Endothelial cell of umbilical vein (primary cell): ENCODE measurements around the gene HNMT. TPM values are rescaled to one million over a fixed set of nuclear protein-coding genes. Genes with fewer than 3 reads are reported as not detected.

Experiments
- BruUV-seq: library from RNA; stranded (reverse); fragments of 400-500 nt; replicated peaks from 2 replicates; lab custom pipeline; 2021; lab: Mats Ljungman, UMichigan
- CTCF ChIA-PET: fragments of 300-600, 350-600 bp; sonication (Branson Sonifier 250); formaldehyde crosslinking; loops from one replicate; lab custom pipeline; 2021; ENCODE audit warnings: antibody characterized with exemption, inconsistent platforms; lab: Charles Lee
- POLR2A ChIA-PET: fragments of 300-600, 350-600 bp; sonication (Branson Sonifier 250); formaldehyde crosslinking; loops from one replicate; lab custom pipeline; 2021; ENCODE audit warnings: antibody characterized with exemption, inconsistent platforms; lab: Charles Lee
- DNase-seq: peaks from one replicate; pipeline ENCODE4 v3.0.0-alpha.2; 2011; ENCODE audit warnings: low read depth, low spot score
- FAIRE-seq: peaks from 2 replicates; lab custom pipeline; 2011; peaks lifted over from hg19 to GRCh38; lab: Jason Lieb, UNC
- H2AFZ ChIP-seq: 2 replicates; pipeline ENCODE4 v1.6.0; 2012; ENCODE audit warnings: low read depth, low read length, control low read depth, inconsistent platforms
- H3K27ac ChIP-seq: 2 replicates; pipeline ENCODE4 v1.5.1; 2011; ENCODE audit warnings: low read depth, mild to moderate bottlenecking, control low read depth, low read length, moderate library complexity; ENCODE audit not compliant: insufficient read depth
- H3K27me3 ChIP-seq, 2 experiments: 2 replicates each; pipeline versions ENCODE4 v1.6.0 to v1.6.1; 2011; ENCODE audit warnings: low read length in 2 of 2, mixed read lengths in 1 of 2; ENCODE audit not compliant: control insufficient read depth in 2 of 2, insufficient read depth in 2 of 2
- H3K36me3 ChIP-seq, 2 experiments: 2 replicates in 1 of 2; 3 replicates in 1 of 2; pipeline ENCODE4 v1.5.1; 2011; ENCODE audit warnings: low read length in 2 of 2, mild to moderate bottlenecking in 1 of 2, moderate library complexity in 1 of 2; ENCODE audit not compliant: control insufficient read depth in 2 of 2, insufficient read depth in 2 of 2; ENCODE audit errors: extremely low read depth in 1 of 2
- H3K4me1 ChIP-seq: 3 replicates; pipeline ENCODE4 v1.5.1; 2011; ENCODE audit warnings: mild to moderate bottlenecking, low read length; ENCODE audit not compliant: control insufficient read depth, insufficient read depth; ENCODE audit errors: extremely low read depth
- H3K4me2 ChIP-seq: 2 replicates; pipeline ENCODE4 v1.6.1; 2011; ENCODE audit warnings: low read length, control low read depth, mixed read lengths; ENCODE audit not compliant: insufficient read depth
- H3K4me3 ChIP-seq, 3 experiments: fragments of 200-600 bp in 1 of 3; sonication (generic), shearing (Covaris generic) in 1 of 3; replicated peaks in 1 of 3; 2 replicates each; pipeline ENCODE4 v1.5.1; 2011 to 2016; ENCODE audit warnings: control low read depth in 3 of 3, low read length in 3 of 3, mild to moderate bottlenecking in 2 of 3, inconsistent platforms in 1 of 3, low read depth in 1 of 3, moderate library complexity in 1 of 3; ENCODE audit not compliant: insufficient read depth in 1 of 3
- H3K79me2 ChIP-seq: 2 replicates; pipeline ENCODE4 v1.6.0; 2012; ENCODE audit warnings: low read length, inconsistent platforms; ENCODE audit not compliant: control insufficient read depth, insufficient read depth
- H3K9ac ChIP-seq: replicated peaks from 2 replicates; pipeline ENCODE3; 2011; ENCODE audit warnings: low read length, control low read depth; ENCODE audit not compliant: insufficient read depth; ENCODE audit errors: extremely low read depth
- H3K9me1 ChIP-seq: replicated peaks from 3 replicates; pipeline ENCODE4 v1.6.0; 2011; ENCODE audit warnings: mild to moderate bottlenecking, low read length; ENCODE audit not compliant: control insufficient read depth, insufficient read depth; ENCODE audit errors: extremely low read depth
- H3K9me3 ChIP-seq: replicated peaks from 2 replicates; pipeline ENCODE4 v1.5.1; 2012; ENCODE audit warnings: low read length, inconsistent platforms; ENCODE audit not compliant: control insufficient read depth, insufficient read depth
- H4K20me1 ChIP-seq: replicated peaks from 2 replicates; pipeline ENCODE3; 2011; ENCODE audit warnings: mild to moderate bottlenecking, low read length; ENCODE audit not compliant: control insufficient read depth, insufficient read depth; ENCODE audit errors: extremely low read depth
- CTCF ChIP-seq, 2 donors: IDR thresholded peaks; 1 replicate in 1 of 2; 2 replicates in 1 of 2; pipeline ENCODE4 v1.5.1; 2011; ENCODE audit warnings: low read length in 2 of 2, mild to moderate bottlenecking in 2 of 2, moderate library complexity in 2 of 2, control low read depth in 1 of 2, inconsistent platforms in 1 of 2, low read depth in 1 of 2; ENCODE audit not compliant: insufficient read depth in 1 of 2; ENCODE audit errors: extremely low read depth in 1 of 2
- EZH2 ChIP-seq: IDR thresholded peaks from 2 replicates; pipeline ENCODE4 v1.6.1; 2012; ENCODE audit warnings: borderline replicate concordance, low read depth, mild to moderate bottlenecking, moderate library complexity, low read length, inconsistent platforms; ENCODE audit not compliant: severe bottlenecking
- FOS ChIP-seq: IDR thresholded peaks from 2 replicates; pipeline ENCODE4 v1.6.1; 2011; ENCODE audit warnings: mild to moderate bottlenecking, low read length, moderate library complexity, borderline replicate concordance; ENCODE audit not compliant: insufficient read depth
- JUN ChIP-seq: IDR thresholded peaks from 2 replicates; pipeline ENCODE4 v1.6.1; 2011; ENCODE audit warnings: borderline replicate concordance, low read depth; ENCODE audit not compliant: insufficient read length, insufficient read depth
- MYC ChIP-seq: IDR thresholded peaks from one replicate; pipeline ENCODE4 v1.6.1; 2011; ENCODE audit warnings: mild to moderate bottlenecking, low read depth, low read length
- POLR2A ChIP-seq: IDR thresholded peaks from 2 replicates; pipeline ENCODE4 v1.6.1; 2012; ENCODE audit warnings: low read depth, mild to moderate bottlenecking, control low read depth, low read length
- dilution Hi-C: fragments of 300-500 bp; cut with MboI; formaldehyde crosslinking; loops from one replicate; pipeline ENCODE4 v1.15.0; 2019; ENCODE audit warnings: low sequenced_read_pairs; ENCODE audit not compliant: extremely low pct_ligation_motif_present
- intact Hi-C: fragments of 100-400 bp; cut with micrococcal nuclease; formaldehyde crosslinking; loops from one replicate; pipeline ENCODE4 v1.10.0; 2022
- polyA plus RNA-seq, 4 experiments: library from polyadenylated mRNA; depleted of rRNA in 3 of 4; stranded (reverse) in 3 of 4; unstranded in 1 of 4; fragments of >200 nt; gene quantifications; 2 replicates each; pipeline versions ENCODE4 v1.2.1 to v1.2.3, GENCODE V29; 2011 to 2012; ENCODE audit warnings: missing spikeins in 1 of 4
- total RNA-seq: library from RNA; stranded (reverse); gene quantifications from 2 replicates; pipeline ENCODE4 v1.2.3, GENCODE V29; 2021
- TF ChIP-seq, protein P1 (sequence below): IDR thresholded peaks from 2 replicates; pipeline ENCODE4 v1.6.1; 2011; ENCODE audit not compliant: insufficient read depth, insufficient read length

Gene HNMT
- total and polyA plus RNA-seq, 2 donors (not counting 3 experiments of a cell fraction or from before 2014, with no cell fraction given), result 8.6 to 16.9 TPM

GRCh38 chr2:137986268-137986667, 22.0 kb downstream of the HNMT start:
- intact Hi-C loops, result no loop called here
- H3K4me1 ChIP-seq, result no peaks in the 10 kb centered on the region
- no peaks in the 10 kb centered on the region for H3K79me2 ChIP-seq
- ChIA-PET CTCF (interaction anchor here (1.2 kb wide), 1 partner anchor 19 kb away, joined by 3 read pairs; no protein-coding TSS in a partner anchor), POLR2A (no interaction called here)
- no peaks in the 10 kb centered on the region for H3K9me1 ChIP-seq
- dilution Hi-C loops, result no loop called here
- no TSS peak for BruUV-seq
- no peak overlapping the region for H2AFZ ChIP-seq
- no peaks in the 10 kb centered on the region for H3K9me3 ChIP-seq
- no peak overlapping the region for H3K4me2 ChIP-seq
- no peaks in the 10 kb centered on the region for H3K36me3 ChIP-seq
- no peak overlapping the region for H3K4me3 ChIP-seq
- H3K27me3 ChIP-seq, result no peaks in the 10 kb centered on the region
- DNase-seq (no peak), FAIRE-seq (no peak)
- no peak overlapping the region for H3K27ac ChIP-seq
- TF ChIP-seq CTCF (IDR thresholded peaks at IDR 0.05; ENCODE audit: extremely low read depth in 1 of 2, insufficient read depth in 1 of 2, low read depth in 1 of 2, low read length in 2 of 2) (no peak), POLR2A (no peak), EZH2 (no peak), FOS (no peak), MYC (no peak), JUN (no peak)
- TF ChIP-seq, protein P1, sequence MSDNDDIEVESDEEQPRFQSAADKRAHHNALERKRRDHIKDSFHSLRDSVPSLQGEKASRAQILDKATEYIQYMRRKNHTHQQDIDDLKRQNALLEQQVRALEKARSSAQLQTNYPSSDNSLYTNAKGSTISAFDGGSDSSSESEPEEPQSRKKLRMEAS, result no peak
- H3K9ac ChIP-seq, result no peak overlapping the region
- H4K20me1 ChIP-seq, result no peaks in the 10 kb centered on the region
